ENCODE measurements around the gene AMELX.

Gene AMELX

GRCh38 chrX:11298600-11298999, 5.4 kb downstream of the AMELX start:
- DNase-seq (ENCODE audit: low spot score) = no peak
- TF ChIP-seq, protein P1, sequence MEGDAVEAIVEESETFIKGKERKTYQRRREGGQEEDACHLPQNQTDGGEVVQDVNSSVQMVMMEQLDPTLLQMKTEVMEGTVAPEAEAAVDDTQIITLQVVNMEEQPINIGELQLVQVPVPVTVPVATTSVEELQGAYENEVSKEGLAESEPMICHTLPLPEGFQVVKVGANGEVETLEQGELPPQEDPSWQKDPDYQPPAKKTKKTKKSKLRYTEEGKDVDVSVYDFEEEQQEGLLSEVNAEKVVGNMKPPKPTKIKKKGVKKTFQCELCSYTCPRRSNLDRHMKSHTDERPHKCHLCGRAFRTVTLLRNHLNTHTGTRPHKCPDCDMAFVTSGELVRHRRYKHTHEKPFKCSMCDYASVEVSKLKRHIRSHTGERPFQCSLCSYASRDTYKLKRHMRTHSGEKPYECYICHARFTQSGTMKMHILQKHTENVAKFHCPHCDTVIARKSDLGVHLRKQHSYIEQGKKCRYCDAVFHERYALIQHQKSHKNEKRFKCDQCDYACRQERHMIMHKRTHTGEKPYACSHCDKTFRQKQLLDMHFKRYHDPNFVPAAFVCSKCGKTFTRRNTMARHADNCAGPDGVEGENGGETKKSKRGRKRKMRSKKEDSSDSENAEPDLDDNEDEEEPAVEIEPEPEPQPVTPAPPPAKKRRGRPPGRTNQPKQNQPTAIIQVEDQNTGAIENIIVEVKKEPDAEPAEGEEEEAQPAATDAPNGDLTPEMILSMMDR (IDR thresholded peaks at IDR 0.05; ENCODE audit: extremely low read depth, missing control alignments) = no peak

DNA sequence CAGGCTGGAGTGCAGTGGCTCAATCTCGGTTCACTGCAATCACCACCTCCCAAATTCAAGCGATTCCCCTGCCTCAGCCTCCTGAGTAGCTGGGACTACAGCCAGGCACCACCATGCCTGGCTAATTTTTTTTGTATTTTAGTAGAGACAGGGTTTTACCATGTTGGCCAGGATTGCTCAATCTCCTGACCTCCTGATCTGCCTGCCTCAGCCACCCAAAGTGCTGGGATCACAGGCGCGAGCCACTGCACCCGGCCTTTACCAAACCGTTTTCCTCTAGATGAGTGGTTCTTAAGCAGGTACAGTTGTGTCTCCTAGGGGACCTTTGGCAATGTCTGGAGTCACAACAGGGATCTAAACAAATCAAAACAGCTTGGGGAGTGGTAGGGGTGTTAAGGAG, 11.6 kb downstream of the AMELX start:
- TF ChIP-seq, protein P1 (IDR thresholded peaks at IDR 0.05; ENCODE audit: extremely low read depth, missing control alignments) = no peak
- no peak for DNase-seq (ENCODE audit: low spot score)

- DNase-seq (ENCODE audit: low spot score) = no peak
- TF ChIP-seq, protein P1 (IDR thresholded peaks at IDR 0.05; ENCODE audit: extremely low read depth, missing control alignments) = no peak
These were observed 12.4 kb downstream of the AMELX start for GRCh38 chrX:11305641-11306040.

GRCh38 chrX:11309220-11309619, 16.0 kb downstream of the AMELX start:
- no peak for DNase-seq (ENCODE audit: low spot score)
- TF ChIP-seq, protein P1 (IDR thresholded peaks at IDR 0.05; ENCODE audit: extremely low read depth, missing control alignments) = no peak

GRCh38 chrX:11311706-11312105, 18.5 kb downstream of the AMELX start:
- TF ChIP-seq, protein P1 (IDR thresholded peaks at IDR 0.05; ENCODE audit: extremely low read depth, missing control alignments) = no peak
- no peak for DNase-seq (ENCODE audit: low spot score)

DNA sequence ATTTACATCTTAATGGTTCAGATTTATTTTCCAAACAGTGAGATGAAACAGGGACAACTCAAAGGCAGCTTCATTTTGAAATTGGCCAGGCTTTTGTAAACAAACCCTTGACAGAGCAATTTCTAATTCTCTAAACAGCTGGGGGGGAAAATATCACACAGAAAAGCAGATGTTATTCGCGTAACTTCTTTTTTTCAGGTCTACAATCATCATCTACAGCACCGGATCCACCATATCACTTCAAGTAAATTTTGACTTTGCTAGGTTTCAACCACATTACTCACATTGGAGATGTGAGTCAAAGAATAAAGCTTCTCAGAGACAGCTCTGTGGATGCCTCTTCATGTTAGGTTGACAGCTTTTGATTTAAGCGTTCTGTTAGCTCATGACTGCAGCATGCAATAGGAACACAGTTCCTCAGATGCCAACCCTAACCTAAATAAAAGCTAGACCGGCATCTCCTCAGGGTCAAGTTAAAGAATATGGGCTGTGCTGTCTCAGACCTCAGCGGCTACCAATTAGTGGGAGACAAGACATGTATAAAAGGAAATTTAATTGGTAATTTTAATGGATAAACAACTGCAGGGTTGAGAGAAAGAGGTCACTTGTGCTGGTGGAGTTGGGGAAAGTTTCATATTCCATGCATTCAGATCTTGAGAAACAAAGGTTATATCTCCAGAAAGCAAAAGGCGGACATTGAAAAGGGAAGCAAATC, 26.8 kb downstream of the AMELX start:
- no peak for DNase-seq (ENCODE audit: low spot score)
- TF ChIP-seq, protein P1 (IDR thresholded peaks at IDR 0.05; ENCODE audit: extremely low read depth, missing control alignments) = no peak

- TF ChIP-seq, protein P1 (IDR thresholded peaks at IDR 0.05; ENCODE audit: extremely low read depth, missing control alignments) = no peak
These were observed 28.8 kb downstream of the AMELX start for GRCh38 chrX:11321986-11322385.

More at GRCh38 chrX:11321986-11322385, 28.8 kb downstream of the AMELX start:
- no peak for DNase-seq (ENCODE audit: low spot score)

All from GM20000 (cell line).